SK-N-MC (cell line): ENCODE results near the gene TFEB.

Experiments used
- EZH2 ChIP-seq: fragments of 200-600 bp; sonication (generic); IDR thresholded peaks from one replicate; pipeline ENCODE4 v1.6.1; 2017; ENCODE audit warnings: antibody characterized with exemption
- POLR2AphosphoS5 ChIP-seq: IDR thresholded peaks from 2 replicates; pipeline ENCODE4 v1.6.1; 2012; ENCODE audit warnings: mild to moderate bottlenecking, low read depth, low read length, borderline replicate concordance

DNA sequence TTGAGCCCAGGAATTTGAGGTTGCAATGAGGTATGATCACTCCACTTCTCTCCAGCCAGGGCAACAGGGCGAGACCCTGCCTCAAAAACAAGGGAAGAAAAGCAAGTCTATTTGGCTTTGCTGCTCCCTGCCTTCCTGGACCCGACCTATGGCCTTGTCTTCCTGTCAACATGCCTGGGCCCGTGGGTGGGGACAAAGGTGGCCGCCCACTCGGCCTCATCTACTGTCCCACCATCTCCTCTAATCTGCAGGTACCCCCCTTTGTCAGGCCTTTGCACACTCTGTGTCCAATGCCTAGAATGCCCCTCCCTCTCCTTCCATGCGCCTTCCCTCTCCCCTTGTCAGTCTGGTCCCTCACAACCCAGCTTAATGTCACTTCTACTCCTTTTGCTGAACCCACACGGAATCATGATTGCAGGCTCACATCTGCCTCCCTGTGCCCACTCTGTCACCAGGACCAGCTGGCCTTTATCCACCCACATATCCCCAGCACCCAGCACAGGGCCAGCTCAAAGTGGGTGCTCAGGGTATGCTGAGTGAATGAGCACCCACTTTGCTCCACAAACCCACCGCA, 56.8 kb downstream of the TFEB start:
- no peak for TF ChIP-seq POLR2AphosphoS5
- TF ChIP-seq EZH2: no peak
